ENCODE data around the gene C1D.

The C1D gene, protein sequence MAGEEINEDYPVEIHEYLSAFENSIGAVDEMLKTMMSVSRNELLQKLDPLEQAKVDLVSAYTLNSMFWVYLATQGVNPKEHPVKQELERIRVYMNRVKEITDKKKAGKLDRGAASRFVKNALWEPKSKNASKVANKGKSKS

DNA sequence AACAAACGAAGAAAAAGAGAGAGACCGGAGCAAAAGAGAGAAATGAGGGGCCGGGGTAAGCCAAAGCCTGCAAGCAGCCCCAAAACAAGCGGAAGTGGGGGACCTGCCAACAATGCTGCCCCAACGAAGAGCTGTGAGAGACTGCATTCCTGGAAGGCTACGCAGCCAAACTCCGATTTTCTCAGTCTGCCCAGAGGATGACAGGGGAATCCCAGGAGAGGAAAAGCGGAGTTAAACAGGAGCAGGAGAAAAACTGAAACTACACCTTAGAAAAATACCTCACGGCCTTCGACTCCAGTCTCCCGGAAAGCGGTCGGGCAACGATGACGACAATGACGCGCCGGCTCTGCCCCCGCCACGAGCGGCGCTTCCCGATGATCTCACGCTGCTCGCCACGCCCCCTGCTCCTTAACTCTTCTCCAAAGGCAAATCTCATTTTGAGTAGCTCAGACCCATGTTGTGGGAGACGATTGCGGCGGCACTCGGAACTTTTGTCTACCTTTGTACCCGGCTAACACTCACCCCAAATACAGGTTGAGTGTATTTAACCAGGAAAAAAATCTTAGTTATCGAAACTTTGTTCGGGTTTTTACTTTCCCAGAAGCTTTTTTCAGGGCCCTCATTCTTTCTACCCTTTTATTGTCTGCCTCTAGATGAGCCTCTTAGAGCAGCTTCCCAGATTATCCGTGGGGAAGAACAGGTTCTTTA is at the start of gene C1D:
Gene C1D (minus strand): TSS at position 325 of the 708 bp plus-strand sequence. CDS start 15,694 bp downstream, outside the sequence.
- peak; percentile 97 for DNase-seq (ENCODE audit: low read depth, low spot score)

DNA sequence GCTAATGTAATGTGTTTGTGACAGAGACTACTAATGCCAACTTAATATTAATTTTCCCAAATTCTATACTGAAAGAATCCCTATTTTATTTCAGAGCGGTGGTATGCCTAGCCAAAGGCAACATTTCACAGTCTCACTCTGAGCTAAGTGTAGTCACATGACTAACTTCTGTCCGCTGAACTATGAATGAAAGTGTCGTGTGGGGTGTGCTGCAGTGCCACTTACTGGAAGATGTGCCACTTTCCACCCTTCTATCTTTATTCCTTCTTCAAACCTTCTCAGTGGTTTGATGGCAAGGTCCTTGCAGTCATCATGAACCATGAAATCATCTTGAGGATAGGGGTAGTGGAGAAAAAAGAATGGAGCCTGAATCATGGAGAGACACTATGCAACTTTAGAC is 47.3 kb upstream of the C1D start:
- DNase-seq (ENCODE audit: low read depth, low spot score) = no peak

- no peak for DNase-seq (ENCODE audit: low read depth, low spot score)
Observed at GRCh38 chr2:68108120-68108519, 45.3 kb upstream of the C1D start.

DNA sequence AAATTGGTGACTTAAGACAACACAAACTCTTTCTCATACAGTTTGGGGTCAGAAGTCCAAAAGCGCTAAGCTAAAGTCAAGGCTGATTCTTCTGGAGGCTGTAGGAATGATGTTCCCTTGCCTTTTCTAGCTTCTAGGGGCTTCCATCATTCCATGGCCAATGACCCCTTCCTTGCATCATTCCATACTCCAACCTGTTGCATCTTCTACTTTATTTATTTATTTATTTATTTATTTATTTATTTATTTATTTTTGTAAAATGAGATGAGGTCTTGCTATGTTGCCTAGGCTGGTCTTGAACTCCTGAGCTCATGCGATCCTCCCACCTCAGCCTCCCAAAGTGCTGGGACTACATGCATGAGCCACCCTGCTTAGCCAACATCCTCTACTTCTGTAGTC is 44.7 kb upstream of the C1D start:
- DNase-seq (ENCODE audit: low read depth, low spot score) = no peak

GRCh38 chr2:68104111-68104835 is 41.5 kb upstream of the C1D start:
- DNase-seq (ENCODE audit: low read depth, low spot score) = no peak

DNA sequence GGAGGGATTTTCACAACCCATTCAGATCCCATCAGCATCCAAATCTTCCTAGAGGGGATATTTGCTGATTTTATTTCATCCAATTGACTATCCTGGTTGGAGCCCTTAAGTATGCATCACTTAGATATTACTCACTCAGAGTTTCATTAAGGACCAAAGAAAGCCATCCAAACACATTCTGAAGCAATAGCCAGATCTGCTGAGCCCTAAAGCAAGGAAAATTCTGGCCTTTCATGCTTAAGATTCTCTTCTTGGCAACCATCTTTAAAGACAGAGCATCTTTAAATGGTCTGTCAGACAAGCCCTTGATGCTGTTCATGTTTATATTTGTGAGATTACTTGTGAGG is 40.9 kb upstream of the C1D start:
- no peak for DNase-seq (ENCODE audit: low read depth, low spot score)

GRCh38 chr2:68103030-68103708 is 40.4 kb upstream of the C1D start:
- DNase-seq (ENCODE audit: low read depth, low spot score) = no peak

- no peak for DNase-seq (ENCODE audit: low read depth, low spot score)
Observed at GRCh38 chr2:68100189-68100588, 37.4 kb upstream of the C1D start.

- no peak for DNase-seq (ENCODE audit: low read depth, low spot score)
Observed at GRCh38 chr2:68099260-68099659, 36.5 kb upstream of the C1D start.

DNA sequence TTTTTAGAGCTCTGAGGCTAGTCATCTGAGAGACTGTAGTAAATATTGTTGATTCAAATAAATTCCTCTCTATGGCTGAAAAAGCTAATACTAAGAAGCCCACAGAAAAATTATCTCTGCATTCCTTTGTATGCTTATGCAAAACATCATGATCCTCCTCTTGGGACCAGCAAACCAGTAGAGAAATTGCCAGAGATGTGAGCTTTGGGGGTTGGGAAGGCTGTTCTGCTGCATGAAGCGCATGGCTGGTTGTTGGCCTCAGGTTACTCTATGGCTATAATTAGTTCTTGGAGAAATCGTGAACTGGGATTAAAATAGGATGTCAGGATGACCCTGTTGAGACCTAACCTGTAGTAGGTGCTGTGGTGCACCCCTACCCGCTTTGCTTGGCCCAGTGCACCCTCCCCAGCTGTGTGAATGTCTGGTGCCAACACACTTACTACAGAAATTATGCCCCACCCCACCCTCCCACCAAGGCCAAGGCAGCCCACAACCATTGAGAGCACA is 35.5 kb upstream of the C1D start:
- DNase-seq (ENCODE audit: low read depth, low spot score) = no peak

- DNase-seq (ENCODE audit: low read depth, low spot score) = no peak
Observed at GRCh38 chr2:68094111-68094510, 31.3 kb upstream of the C1D start.

DNA sequence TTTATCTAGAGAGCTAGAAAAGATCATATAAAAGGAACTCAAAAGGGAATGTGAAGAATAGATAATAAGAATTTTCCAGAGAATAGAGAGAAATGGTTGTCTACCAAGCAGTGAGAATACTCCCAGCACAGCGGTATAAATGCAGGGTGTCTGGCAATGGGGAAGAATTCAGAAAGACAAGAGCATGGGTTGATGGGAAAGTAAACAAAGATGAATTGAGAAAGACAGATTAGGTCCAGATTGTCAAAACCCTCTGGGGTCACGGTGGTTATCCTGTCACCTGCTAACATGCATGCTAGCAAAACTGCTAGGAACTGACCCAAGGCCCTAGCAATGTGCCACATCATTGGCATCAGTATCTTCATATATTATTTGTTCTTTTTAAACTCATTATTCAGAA is 30.8 kb upstream of the C1D start:
- DNase-seq (ENCODE audit: low read depth, low spot score) = no peak

DNA sequence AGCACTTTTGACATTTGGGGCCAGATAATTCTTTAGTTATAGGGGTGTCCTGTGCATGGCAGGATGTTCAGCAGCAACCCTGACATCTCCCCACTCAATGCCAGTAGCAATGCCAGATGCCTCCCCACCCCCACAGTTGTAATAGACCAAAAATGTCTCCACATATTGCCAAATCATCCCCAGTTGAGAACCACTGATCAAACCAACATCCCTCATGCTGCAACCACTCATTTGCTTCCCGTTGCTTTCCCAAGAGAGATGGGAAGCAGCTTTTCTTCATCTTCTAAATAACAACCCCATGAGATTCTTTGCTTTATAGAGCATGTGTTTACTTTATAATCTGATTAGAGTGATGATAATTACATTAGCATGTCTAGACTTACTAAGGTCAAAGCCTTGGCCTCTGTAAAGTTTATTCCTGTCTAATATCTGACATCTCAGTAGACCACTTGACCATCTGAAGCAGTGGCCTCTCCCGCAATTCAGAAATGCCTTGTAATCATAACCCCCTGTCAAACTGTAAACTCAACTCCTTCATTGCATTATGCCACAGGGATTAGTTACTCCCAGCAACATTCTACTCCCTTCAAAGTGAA is 28.7 kb upstream of the C1D start:
- no peak for DNase-seq (ENCODE audit: low read depth, low spot score)

- no peak for DNase-seq (ENCODE audit: low read depth, low spot score)
Observed at GRCh38 chr2:68089961-68090360, 27.2 kb upstream of the C1D start.

DNA sequence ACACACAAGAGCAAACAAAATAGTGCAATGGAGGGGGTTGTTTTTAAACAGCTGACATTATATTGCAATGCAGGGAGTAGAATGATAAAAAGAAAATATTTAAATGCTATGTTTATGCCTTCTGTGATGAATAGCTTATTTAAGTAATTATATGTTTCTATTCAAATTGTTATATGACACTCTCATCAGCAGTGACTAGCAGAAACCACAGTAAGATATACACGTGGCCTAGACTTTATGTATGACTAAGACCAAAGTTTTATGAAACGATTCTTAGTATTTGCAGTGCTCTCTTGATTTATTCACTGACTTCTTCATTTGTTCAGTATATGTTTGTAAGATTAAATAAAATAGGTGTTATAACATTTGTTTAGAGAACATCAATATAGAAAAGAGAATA is 26.1 kb upstream of the C1D start:
- no peak for DNase-seq (ENCODE audit: low read depth, low spot score)

DNA sequence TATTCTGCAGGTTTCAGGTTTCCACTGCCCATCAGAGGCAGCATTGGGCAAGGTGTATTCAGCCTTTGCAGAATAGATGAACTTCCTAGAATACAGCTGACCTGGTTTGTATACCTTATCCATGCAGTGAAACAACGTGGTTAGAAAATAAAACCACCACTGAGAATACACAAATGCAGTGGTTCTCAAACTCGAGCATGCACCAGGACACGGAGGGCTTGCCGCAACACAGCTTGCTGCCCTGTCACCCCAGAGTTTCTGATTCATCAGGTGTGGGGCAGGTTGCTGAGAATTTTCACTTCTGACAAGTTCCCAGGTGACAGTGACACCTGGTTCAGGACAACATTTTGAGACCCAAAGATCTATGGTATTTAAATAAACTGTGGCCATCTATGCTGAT is 23.4 kb upstream of the C1D start:
- DNase-seq (ENCODE audit: low read depth, low spot score) = no peak

- no peak for DNase-seq (ENCODE audit: low read depth, low spot score)
Observed at GRCh38 chr2:68083346-68083745, 20.5 kb upstream of the C1D start.

DNA sequence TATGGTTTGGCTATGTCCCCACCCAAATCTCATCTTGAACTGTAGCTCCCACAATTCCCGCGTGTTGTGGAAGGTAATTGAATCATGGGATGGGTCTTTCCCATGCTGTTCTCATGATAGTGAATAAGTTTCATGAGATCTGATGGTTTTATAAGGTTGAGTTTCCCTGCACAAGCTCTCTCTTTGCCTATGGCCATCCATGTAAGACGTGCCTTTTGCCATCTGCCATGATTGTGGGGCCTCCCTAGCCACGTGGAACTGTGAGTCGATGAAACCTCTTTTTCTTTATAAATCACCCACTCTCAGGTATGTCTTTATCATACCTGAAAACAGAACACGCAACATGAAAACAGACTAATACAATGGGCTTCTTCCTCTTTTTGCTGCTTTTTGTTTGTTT is 11.2 kb upstream of the C1D start:
- no peak for DNase-seq (ENCODE audit: low read depth, low spot score)

DNA sequence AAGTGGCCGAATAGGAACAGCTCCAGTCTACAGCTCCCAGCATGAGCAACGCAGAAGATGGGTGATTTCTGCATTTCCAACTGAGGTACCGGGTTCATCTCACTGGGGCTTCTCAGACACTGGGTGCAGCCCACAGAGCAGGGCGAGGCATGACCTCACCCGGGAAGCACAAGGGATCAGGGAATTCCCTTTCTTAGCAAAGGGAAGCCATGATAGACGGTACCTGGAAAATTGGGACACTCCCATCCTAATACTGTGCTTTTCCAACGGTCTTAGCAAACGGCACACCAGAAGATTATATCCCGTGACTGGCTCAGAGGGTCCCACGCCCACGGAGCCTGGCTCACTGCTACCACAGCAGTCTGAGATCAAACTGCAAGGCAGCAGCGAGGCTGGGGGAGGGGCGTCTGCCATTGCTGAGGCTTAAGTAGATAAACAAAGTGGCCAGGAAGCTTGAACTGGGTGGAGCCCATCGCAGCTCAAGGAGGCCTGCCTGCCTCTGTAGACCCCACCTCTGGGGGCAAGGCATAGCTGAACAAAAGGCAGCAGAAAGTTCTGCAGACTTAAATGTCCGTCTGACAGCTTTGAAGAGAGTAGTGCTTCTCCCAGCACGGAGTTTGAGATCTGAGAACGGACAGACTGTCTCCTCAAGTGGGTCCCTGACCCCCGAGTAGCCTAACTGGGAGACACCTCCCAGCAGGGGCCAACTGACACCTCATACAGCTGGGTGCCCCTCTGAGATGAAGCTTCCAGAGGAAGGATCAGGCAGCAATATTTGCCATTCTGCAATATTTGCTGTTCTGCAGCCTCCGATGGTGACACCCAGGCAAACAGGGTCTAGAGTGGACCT is 1.2 kb upstream of the C1D start:
- DNase-seq (ENCODE audit: low read depth, low spot score) = peak; percentile 64

GRCh38 chr2:68060652-68061051 is 2.2 kb downstream of the C1D start:
- DNase-seq (ENCODE audit: low read depth, low spot score) = no peak
